Ishikawa (cell line): ENCODE data around the gene RECQL5.

Source experiments
- CEBPB ChIP-seq: IDR thresholded peaks from 2 replicates; pipeline ENCODE4 v1.6.1; 2012
- CREB1 ChIP-seq: IDR thresholded peaks from 2 replicates; pipeline ENCODE4 v1.6.1; 2012; ENCODE audit warnings: low read depth
- EGR1 ChIP-seq: IDR thresholded peaks from 2 replicates; pipeline ENCODE4 v1.6.1; 2012
- EP300 ChIP-seq: IDR thresholded peaks from 2 replicates; pipeline ENCODE4 v1.6.1; 2012; ENCODE audit warnings: borderline replicate concordance
- FOXM1 ChIP-seq: IDR thresholded peaks from 2 replicates; pipeline ENCODE4 v1.6.1; 2012; ENCODE audit warnings: low read depth, borderline replicate concordance
- NFIC ChIP-seq: IDR thresholded peaks from 2 replicates; pipeline ENCODE4 v1.6.1; 2012
- RAD21 ChIP-seq: IDR thresholded peaks from 2 replicates; pipeline ENCODE4 v1.6.1; 2012; ENCODE audit warnings: low read depth
- REST ChIP-seq: IDR thresholded peaks from 2 replicates; pipeline ENCODE4 v1.6.1; 2012; ENCODE audit warnings: low read depth, mild to moderate bottlenecking
- TAF1 ChIP-seq: IDR thresholded peaks from 2 replicates; pipeline ENCODE4 v1.6.1; 2012; ENCODE audit warnings: low read depth, mild to moderate bottlenecking
- TCF12 ChIP-seq: IDR thresholded peaks from 2 replicates; pipeline ENCODE4 v1.6.1; 2012; ENCODE audit warnings: low read depth
- TEAD4 ChIP-seq: IDR thresholded peaks from 2 replicates; pipeline ENCODE4 v1.6.1; 2012
- YY1 ChIP-seq: IDR thresholded peaks from 2 replicates; pipeline ENCODE4 v1.6.1; 2012; ENCODE audit warnings: low read depth
- ZBTB7A ChIP-seq: IDR thresholded peaks from 2 replicates; pipeline ENCODE4 v1.6.1; 2012; ENCODE audit warnings: low read depth
- TF ChIP-seq, protein P1 (sequence below): IDR thresholded peaks from 2 replicates; pipeline ENCODE4 v1.6.1; 2012
- TF ChIP-seq, protein P2 (sequence below): IDR thresholded peaks from 2 replicates; pipeline ENCODE4 v1.6.1; 2012

The RECQL5 gene

GRCh38 chr17:75664099-75664549, 2.8 kb downstream of the RECQL5 start:
- TF ChIP-seq FOXM1 = no peak
- TF ChIP-seq ZBTB7A = no peak
- TF ChIP-seq CREB1 = no peak
- TF ChIP-seq NFIC = no peak
- TF ChIP-seq RAD21 = no peak

DNA sequence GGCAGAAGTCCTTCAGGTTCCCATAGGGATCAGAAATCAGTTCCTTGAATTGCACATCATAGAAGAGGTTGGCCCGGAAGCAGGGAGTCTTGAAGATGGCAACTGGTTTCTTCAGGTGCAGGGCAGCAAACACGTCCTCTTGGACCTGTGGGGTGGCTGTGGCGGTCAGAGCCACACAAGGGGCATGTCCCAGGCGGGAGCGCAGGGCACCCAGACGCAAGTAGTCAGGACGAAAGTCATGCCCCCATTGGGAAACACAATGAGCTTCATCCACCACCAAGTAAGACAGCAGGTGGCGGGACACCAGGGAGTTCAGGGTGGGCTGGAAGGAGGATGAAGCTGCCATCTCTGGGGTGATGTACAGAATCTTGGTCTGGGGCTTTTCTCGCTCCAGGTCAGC, 4.4 kb downstream of the RECQL5 start:
- no peak for TF ChIP-seq YY1
- TF ChIP-seq, protein P1, sequence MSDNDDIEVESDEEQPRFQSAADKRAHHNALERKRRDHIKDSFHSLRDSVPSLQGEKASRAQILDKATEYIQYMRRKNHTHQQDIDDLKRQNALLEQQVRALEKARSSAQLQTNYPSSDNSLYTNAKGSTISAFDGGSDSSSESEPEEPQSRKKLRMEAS = no peak
- no peak for TF ChIP-seq TCF12
- TF ChIP-seq, protein P2, sequence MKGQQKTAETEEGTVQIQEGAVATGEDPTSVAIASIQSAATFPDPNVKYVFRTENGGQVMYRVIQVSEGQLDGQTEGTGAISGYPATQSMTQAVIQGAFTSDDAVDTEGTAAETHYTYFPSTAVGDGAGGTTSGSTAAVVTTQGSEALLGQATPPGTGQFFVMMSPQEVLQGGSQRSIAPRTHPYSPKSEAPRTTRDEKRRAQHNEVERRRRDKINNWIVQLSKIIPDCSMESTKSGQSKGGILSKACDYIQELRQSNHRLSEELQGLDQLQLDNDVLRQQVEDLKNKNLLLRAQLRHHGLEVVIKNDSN = no peak
- no peak for TF ChIP-seq RAD21
- TF ChIP-seq EGR1 = no peak
- TF ChIP-seq ZBTB7A = no peak
- no peak for TF ChIP-seq REST
- no peak for TF ChIP-seq TAF1
- no peak for TF ChIP-seq CEBPB
- no peak for TF ChIP-seq FOXM1
- no peak for TF ChIP-seq TEAD4
- TF ChIP-seq CREB1 = no peak
- TF ChIP-seq NFIC = no peak
- no peak for TF ChIP-seq EP300

GRCh38 chr17:75661531-75661930, 5.4 kb downstream of the RECQL5 start:
- TF ChIP-seq TCF12 = no peak
- TF ChIP-seq NFIC = no peak
- no peak for TF ChIP-seq EGR1
- TF ChIP-seq TEAD4 = no peak
- no peak for TF ChIP-seq REST
- TF ChIP-seq CREB1 = no peak
- TF ChIP-seq TAF1 = no peak
- no peak for TF ChIP-seq FOXM1
- no peak for TF ChIP-seq ZBTB7A
- TF ChIP-seq, protein P1 = no peak
- TF ChIP-seq RAD21 = no peak
- TF ChIP-seq CEBPB = no peak
- TF ChIP-seq YY1 = no peak
- TF ChIP-seq, protein P2 = no peak
- TF ChIP-seq EP300 = no peak

GRCh38 chr17:75658237-75658636, 8.7 kb downstream of the RECQL5 start:
- TF ChIP-seq YY1 (no peak), CEBPB (no peak), EP300 (no peak), ZBTB7A (no peak), REST (no peak), FOXM1 (no peak)
- TF ChIP-seq, protein P1 = no peak
